Cardiac muscle cell (in vitro differentiated cells and primary cell): Measurements from ENCODE around the gene AAK1. TPM values are rescaled to one million over a fixed set of nuclear protein-coding genes. Genes with fewer than 3 reads are reported as not detected.
"Not testable (repeated sequence)": the region's sequence is repeated elsewhere in the genome, so short reads cannot be mapped to it uniquely, and the experiment has no call there.

Experiments
- DNase-seq, 2 donors: peaks; one replicate each; pipeline versions ENCODE4 v3.0.0 to v3.0.0-alpha.2; 2010 to 2017; ENCODE audit warnings: low read depth in 1 of 2, low spot score in 1 of 2
- H3K27ac ChIP-seq: fragments of 200-600 bp; sonication (generic); 2 replicates; pipeline ENCODE4 v1.5.1; 2016
- H3K27me3 ChIP-seq: fragments of 200-600 bp; sonication (generic); 2 replicates; pipeline ENCODE4 v1.6.0; 2016; ENCODE audit warnings: control low read depth
- H3K36me3 ChIP-seq: fragments of 200-600 bp; sonication (generic); 2 replicates; pipeline ENCODE4 v1.5.1; 2016; ENCODE audit warnings: control low read depth
- H3K4me1 ChIP-seq: fragments of 200-600 bp; sonication (generic); 2 replicates; pipeline ENCODE4 v1.8.1; 2017; ENCODE audit warnings: low read depth, mild to moderate bottlenecking, mixed run types
- H3K4me3 ChIP-seq: fragments of 200-600 bp; sonication (generic); 2 replicates; pipeline ENCODE4 v1.5.1; 2016; ENCODE audit warnings: mild to moderate bottlenecking
- H3K9me3 ChIP-seq: fragments of 200-600 bp; sonication (generic); 2 replicates; pipeline ENCODE4 v1.5.1; 2017; ENCODE audit warnings: low read depth, mild to moderate bottlenecking, control low read depth
- CTCF ChIP-seq: IDR thresholded peaks from 2 replicates; pipeline ENCODE4 v1.5.1; 2012; ENCODE audit warnings: low read depth, mild to moderate bottlenecking, low read length
- polyA plus RNA-seq: library from polyadenylated mRNA; unstranded; fragments of >200 nt; fragmentation: Nextera tagmentation; extraction: Ambion mirVana; gene quantifications from 2 replicates; pipeline ENCODE4 v1.2.1, GENCODE V29; 2016
- total RNA-seq: library from RNA; depleted of rRNA; stranded (reverse); fragments of >200 nt; gene quantifications from 2 replicates; pipeline ENCODE4 v1.2.3, GENCODE V29; 2016

Gene AAK1
- total and polyA plus RNA-seq, 2 experiments from 2014 or later = 50.0 to 50.3 TPM

DNA sequence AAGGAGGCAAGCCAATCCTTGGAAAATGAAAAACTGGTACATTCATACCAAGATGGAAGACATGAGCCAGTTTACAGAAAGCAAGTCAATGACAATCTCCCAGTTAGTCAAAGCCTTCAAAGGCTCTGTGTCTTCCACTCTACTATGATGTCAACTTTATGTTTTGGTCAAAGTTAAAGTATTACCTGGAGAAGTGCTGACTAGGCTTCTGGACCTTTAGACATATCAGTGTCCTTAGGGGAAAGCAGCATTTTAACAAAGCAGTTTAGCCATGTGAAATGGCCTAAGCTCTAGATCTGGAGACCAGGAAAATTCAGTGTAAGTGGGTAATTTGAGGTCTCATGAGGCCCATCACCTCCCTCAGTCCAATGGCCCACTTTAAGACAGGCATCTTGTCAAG, 30.8 kb downstream of the AAK1 start:
- Histone ChIP-seq H3K27ac (no peak overlapping the region), H3K36me3 (no peaks in the 10 kb centered on the region), H3K4me1 (peaks cover 2% of the 10 kb centered on the region), H3K4me3 (no peak overlapping the region), H3K27me3 (no peaks in the 10 kb centered on the region), H3K9me3 (no peaks in the 10 kb centered on the region)
- no peak for DNase-seq
- no peak for TF ChIP-seq CTCF

GRCh38 chr2:69612200-69612599, 31.3 kb downstream of the AAK1 start:
- TF ChIP-seq CTCF = no peak
- no peaks in the 10 kb centered on the region for H3K9me3 ChIP-seq
- H3K27ac ChIP-seq = no peak overlapping the region
- H3K27me3 ChIP-seq = no peaks in the 10 kb centered on the region
- no peaks in the 10 kb centered on the region for H3K36me3 ChIP-seq
- H3K4me3 ChIP-seq = no peak overlapping the region
- no peaks in the 10 kb centered on the region for H3K4me1 ChIP-seq
- no peak for DNase-seq

DNA sequence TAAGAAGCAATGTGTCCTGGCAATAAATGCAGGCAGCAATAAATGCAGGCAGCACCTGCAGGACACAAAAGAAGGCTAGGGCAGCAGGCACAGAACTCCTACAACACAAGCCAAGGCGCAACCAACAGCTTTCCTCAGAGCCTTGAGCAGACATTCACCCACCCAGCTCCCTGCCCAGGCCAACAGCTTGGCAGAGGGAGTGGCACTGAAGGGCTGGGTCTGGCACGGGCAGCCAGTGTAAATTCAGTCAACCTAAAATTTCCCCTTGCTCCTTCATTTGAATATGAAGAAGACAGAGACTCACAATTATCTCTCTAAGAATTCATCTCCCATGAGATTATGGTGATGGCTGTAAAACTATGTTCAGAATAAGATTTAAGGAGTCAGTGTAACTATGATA, 35.4 kb downstream of the AAK1 start:
- TF ChIP-seq CTCF = no peak
- no peak for DNase-seq
- H3K27ac ChIP-seq = no peak overlapping the region
- no peak overlapping the region for H3K4me3 ChIP-seq
- no peaks in the 10 kb centered on the region for H3K36me3 ChIP-seq
- peaks cover 20% of the 10 kb centered on the region for H3K4me1 ChIP-seq
- no peaks in the 10 kb centered on the region for H3K27me3 ChIP-seq
- H3K9me3 ChIP-seq = no peaks in the 10 kb centered on the region

DNA sequence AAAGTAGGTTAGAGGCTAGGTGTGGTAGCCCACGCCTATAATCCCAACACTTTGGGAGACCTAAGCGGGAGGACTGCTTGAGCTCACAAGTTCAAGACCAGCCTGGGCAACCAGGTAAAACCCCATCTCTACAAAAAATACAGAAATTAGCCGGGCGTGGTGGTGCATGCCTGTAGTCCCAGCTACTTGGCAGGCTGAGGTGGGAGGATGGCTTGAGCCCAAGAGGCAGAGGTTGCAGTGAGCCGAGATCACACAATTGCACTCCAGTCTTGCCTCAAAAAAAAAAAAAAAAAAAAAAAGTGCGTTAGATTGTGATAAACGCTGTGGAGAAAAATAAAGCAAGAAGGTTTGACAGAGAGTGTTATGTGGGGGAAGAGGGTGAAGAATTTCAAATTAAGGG, 36.8 kb downstream of the AAK1 start:
- H3K4me3 ChIP-seq, H3K9me3 ChIP-seq, H3K27ac ChIP-seq, DNase-seq, H3K36me3 ChIP-seq, H3K27me3 ChIP-seq: not testable (repeated sequence)
- peaks cover 31% of the 10 kb centered on the region for H3K4me1 ChIP-seq

DNA sequence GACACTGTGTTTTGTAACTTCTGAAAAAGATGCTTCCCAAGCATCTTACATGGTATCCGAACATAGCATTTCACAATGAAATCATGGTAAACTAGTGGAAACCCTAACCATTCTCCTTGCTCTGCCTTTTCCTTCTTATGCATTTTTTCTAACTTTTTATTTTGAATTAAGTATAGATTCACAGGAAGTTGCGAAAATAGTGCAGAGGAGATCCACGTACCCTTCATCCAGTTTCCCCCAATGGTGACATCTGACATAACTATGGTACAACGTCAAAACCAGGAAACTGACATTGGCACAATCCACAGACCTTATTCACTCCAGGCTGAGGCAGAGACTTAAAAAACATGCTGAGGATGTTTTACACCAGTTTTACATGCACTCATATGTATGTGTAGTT, 38.3 kb downstream of the AAK1 start:
- TF ChIP-seq CTCF = no peak
- Histone ChIP-seq H3K27ac (peak overlapping the region; percentile 83), H3K36me3 (no peaks in the 10 kb centered on the region), H3K9me3 (no peaks in the 10 kb centered on the region), H3K27me3 (no peaks in the 10 kb centered on the region), H3K4me1 (peaks cover 45% of the 10 kb centered on the region), H3K4me3 (no peak overlapping the region)
- DNase-seq = no peak

- no peaks in the 10 kb centered on the region for H3K36me3 ChIP-seq
- no peak for DNase-seq
- no peak overlapping the region for H3K4me3 ChIP-seq
- no peaks in the 10 kb centered on the region for H3K9me3 ChIP-seq
- no peaks in the 10 kb centered on the region for H3K27me3 ChIP-seq
- peaks cover 45% of the 10 kb centered on the region for H3K4me1 ChIP-seq
- TF ChIP-seq CTCF = no peak
- H3K27ac ChIP-seq = peak overlapping the region; percentile 83
Measured at GRCh38 chr2:69604836-69605235, 38.7 kb downstream of the AAK1 start.
